Mucosa of rectum (tissue), 2 donors: ENCODE data around the gene PTMA.

ENCODE experiments used
- H3K27ac ChIP-seq, 2 donors: one replicate each; pipeline ENCODE4 v1.7.0; 2013; ENCODE audit warnings: inconsistent platforms in 2 of 2, low read depth in 2 of 2, low read length in 2 of 2
- H3K27me3 ChIP-seq, 2 donors: one replicate each; pipeline ENCODE4 v1.7.0; 2013; ENCODE audit warnings: low read length in 2 of 2; ENCODE audit not compliant: control insufficient read depth in 2 of 2, insufficient read depth in 2 of 2
- H3K36me3 ChIP-seq, 2 donors: one replicate each; pipeline ENCODE4 v1.7.0; 2013; ENCODE audit warnings: low read length in 2 of 2; ENCODE audit not compliant: control insufficient read depth in 2 of 2, insufficient read depth in 2 of 2
- H3K4me1 ChIP-seq, 2 donors: one replicate each; pipeline ENCODE4 v1.7.0; 2013; ENCODE audit warnings: low read length in 2 of 2, mild to moderate bottlenecking in 1 of 2; ENCODE audit not compliant: control insufficient read depth in 2 of 2, insufficient read depth in 2 of 2
- H3K4me3 ChIP-seq, 2 donors: one replicate each; pipeline ENCODE4 v1.7.0; 2013; ENCODE audit warnings: low read length in 2 of 2
- H3K9ac ChIP-seq, 2 donors: one replicate each; pipeline ENCODE4 v1.7.0; 2013; ENCODE audit warnings: low read length in 2 of 2, low read depth in 1 of 2, mild to moderate bottlenecking in 1 of 2
- H3K9me3 ChIP-seq, 2 donors: one replicate each; pipeline ENCODE4 v1.7.0; 2013; ENCODE audit warnings: low read length in 2 of 2; ENCODE audit not compliant: control insufficient read depth in 2 of 2
- donor health status: healthy.
- donor health status: Normal muscosa, but diverticular disease.

The PTMA gene

DNA sequence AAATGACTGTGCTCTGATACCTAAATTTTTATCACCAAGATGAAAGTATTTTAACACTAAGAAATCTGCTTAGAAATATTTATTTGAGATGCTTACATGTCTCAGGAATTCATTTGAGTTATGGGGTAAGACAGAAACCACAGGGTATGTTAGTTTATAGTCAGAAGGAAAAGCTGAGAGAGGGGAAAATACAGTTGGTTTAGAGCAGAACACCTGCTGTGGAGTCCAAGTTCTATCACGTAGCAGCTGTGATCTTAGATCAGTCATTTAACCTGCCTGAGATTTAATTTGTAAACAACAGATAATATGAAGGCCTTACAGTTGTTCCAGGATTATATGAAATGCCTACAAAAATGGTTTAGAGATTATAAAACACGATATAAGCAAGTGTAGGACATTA, 43.7 kb downstream of the PTMA start:
- H3K27ac ChIP-seq, result no peak overlapping the region
- no peaks in the 10 kb centered on the region for H3K36me3 ChIP-seq
- H3K4me1 ChIP-seq, result no peaks in the 10 kb centered on the region
- no peak overlapping the region for H3K9ac ChIP-seq
- no peak overlapping the region for H3K4me3 ChIP-seq
- H3K9me3 ChIP-seq, result no peaks in the 10 kb centered on the region
- H3K27me3 ChIP-seq, result no peaks in the 10 kb centered on the region

DNA sequence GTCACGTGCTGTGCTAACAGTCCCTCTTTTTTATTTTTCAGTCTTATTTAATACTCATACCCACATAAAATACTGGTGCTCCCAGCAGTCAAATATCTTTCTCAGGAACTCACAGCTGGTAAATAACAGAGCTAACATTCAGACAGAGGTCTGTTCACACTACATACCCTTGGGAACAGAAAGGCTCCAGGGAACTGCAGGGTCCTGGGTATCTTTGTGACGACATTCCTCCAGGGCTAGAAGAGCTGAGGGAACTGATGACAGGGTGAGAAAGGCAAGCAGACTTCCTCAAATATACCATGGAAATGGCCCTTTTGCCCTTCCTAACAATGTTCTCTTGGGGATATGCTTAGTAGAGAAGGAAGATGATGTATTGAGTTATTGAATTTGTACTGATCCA, 53.4 kb downstream of the PTMA start:
- Histone ChIP-seq H3K9ac (no peak overlapping the region), H3K4me1 (no peaks in the 10 kb centered on the region), H3K27ac (no peak overlapping the region), H3K27me3 (no peaks in the 10 kb centered on the region), H3K9me3 (no peaks in the 10 kb centered on the region), H3K4me3 (no peak overlapping the region), H3K36me3 (no peaks in the 10 kb centered on the region)
